ENCODE results near the gene DPYD. TPM values are rescaled to one million over a fixed set of nuclear protein-coding genes. Genes with fewer than 3 reads are reported as not detected.

The DPYD gene
- total RNA-seq, 1 donor: 81.4 TPM

DNA sequence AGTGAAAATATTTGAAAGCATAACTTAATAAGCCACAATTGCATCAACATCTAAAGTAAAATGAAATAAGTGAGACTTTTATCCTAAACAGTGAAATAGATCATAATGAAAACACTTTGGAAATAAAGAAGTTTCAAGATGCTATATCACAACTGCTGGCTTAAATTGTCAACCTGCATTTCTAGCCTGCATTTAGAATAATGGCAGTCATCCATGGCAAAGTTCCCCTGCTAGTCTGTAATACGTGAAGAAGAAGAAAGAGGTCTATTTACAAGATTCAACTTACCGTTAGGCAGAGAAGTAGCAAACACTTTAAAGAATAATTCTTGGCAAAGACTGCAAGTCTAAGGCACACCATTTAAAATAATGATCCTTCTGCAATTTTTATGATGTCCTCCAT lies 133.6 kb downstream of the DPYD start:
- Histone ChIP-seq H3K27me3 (ENCODE audit: insufficient read depth, low read length) (no peaks in the 10 kb centered on the region), H3K79me2 (ENCODE audit: insufficient read depth, low read length) (peaks cover 11% of the 10 kb centered on the region), H3K4me3 (ENCODE audit: insufficient read depth, low read length) (no peak overlapping the region), H2AFZ (ENCODE audit: low read length) (no peak overlapping the region), H4K20me1 (ENCODE audit: insufficient read depth, low read length) (no peaks in the 10 kb centered on the region), H3K4me1 (ENCODE audit: insufficient read depth, low read length) (no peaks in the 10 kb centered on the region), H3K27ac (ENCODE audit: low read depth, low read length) (no peak overlapping the region), H3K9me3 (ENCODE audit: low read depth, low read length) (no peaks in the 10 kb centered on the region), H3K36me3 (ENCODE audit: insufficient read depth, low read length) (no peaks in the 10 kb centered on the region), H3K4me2 (ENCODE audit: insufficient read depth, low read length) (no peak overlapping the region)
- TF ChIP-seq, protein P1, sequence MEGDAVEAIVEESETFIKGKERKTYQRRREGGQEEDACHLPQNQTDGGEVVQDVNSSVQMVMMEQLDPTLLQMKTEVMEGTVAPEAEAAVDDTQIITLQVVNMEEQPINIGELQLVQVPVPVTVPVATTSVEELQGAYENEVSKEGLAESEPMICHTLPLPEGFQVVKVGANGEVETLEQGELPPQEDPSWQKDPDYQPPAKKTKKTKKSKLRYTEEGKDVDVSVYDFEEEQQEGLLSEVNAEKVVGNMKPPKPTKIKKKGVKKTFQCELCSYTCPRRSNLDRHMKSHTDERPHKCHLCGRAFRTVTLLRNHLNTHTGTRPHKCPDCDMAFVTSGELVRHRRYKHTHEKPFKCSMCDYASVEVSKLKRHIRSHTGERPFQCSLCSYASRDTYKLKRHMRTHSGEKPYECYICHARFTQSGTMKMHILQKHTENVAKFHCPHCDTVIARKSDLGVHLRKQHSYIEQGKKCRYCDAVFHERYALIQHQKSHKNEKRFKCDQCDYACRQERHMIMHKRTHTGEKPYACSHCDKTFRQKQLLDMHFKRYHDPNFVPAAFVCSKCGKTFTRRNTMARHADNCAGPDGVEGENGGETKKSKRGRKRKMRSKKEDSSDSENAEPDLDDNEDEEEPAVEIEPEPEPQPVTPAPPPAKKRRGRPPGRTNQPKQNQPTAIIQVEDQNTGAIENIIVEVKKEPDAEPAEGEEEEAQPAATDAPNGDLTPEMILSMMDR (IDR thresholded peaks at IDR 0.05; ENCODE audit: extremely low read depth, low read depth, low read length): no peak
- no peak for DNase-seq (ENCODE audit: insufficient read length, low spot score, missing footprints)

DNA sequence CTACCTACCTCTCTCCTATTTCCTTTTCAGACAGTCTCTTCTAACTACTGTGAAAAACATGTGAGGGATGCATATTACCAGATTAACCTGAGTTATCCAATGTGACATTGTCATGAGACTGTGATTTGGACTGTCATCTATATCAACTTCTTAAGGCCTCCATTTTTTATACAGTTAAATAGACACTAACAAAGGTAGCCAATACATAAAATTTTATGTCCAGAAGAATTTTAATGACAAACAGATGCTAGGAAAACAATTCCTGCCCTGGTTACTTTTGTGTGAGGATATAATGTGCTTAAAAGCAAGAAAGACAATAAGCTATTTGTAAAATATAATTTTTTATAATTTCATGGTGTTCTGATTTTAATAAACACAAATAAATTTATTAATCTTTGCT lies 136.2 kb downstream of the DPYD start:
- H3K27me3 ChIP-seq (ENCODE audit: insufficient read depth, low read length): no peaks in the 10 kb centered on the region

DNA sequence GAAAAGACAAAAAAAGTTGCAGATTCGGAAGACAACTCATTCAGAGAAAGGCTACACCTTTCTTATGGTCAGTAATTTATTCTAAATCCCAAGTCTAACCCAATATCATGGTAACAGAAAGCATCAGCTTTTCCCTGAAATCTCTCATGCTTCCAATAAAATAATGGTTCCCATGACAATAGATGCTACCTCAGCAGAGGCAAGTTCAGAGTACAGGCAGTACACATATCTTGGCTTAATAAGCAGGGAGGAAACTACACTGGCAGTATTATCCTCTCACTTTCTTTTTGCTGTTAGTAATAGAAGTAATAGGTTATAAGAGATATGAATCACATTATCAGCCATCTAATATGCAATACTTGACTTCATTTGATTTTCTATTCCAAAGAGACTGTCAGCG lies 137.1 kb downstream of the DPYD start:
- Histone ChIP-seq H3K27ac (ENCODE audit: low read depth, low read length) (no peak overlapping the region), H3K36me3 (ENCODE audit: insufficient read depth, low read length) (no peaks in the 10 kb centered on the region), H3K4me2 (ENCODE audit: insufficient read depth, low read length) (no peak overlapping the region), H3K27me3 (ENCODE audit: insufficient read depth, low read length) (no peaks in the 10 kb centered on the region), H4K20me1 (ENCODE audit: insufficient read depth, low read length) (no peaks in the 10 kb centered on the region), H3K9me3 (ENCODE audit: low read depth, low read length) (no peaks in the 10 kb centered on the region), H3K4me1 (ENCODE audit: insufficient read depth, low read length) (no peaks in the 10 kb centered on the region), H3K4me3 (ENCODE audit: insufficient read depth, low read length) (no peak overlapping the region), H3K79me2 (ENCODE audit: insufficient read depth, low read length) (peaks cover 9% of the 10 kb centered on the region), H2AFZ (ENCODE audit: low read length) (no peak overlapping the region)
- DNase-seq (ENCODE audit: insufficient read length, low spot score, missing footprints): no peak
- TF ChIP-seq, protein P1 (IDR thresholded peaks at IDR 0.05; ENCODE audit: extremely low read depth, low read depth, low read length): no peak

More for the DNA sequence above, 136.2 kb downstream of the DPYD start:
- Histone ChIP-seq H3K27ac (ENCODE audit: low read depth, low read length) (no peak overlapping the region), H3K4me3 (ENCODE audit: insufficient read depth, low read length) (no peak overlapping the region), H4K20me1 (ENCODE audit: insufficient read depth, low read length) (no peaks in the 10 kb centered on the region), H2AFZ (ENCODE audit: low read length) (no peak overlapping the region), H3K9me3 (ENCODE audit: low read depth, low read length) (no peaks in the 10 kb centered on the region), H3K4me2 (ENCODE audit: insufficient read depth, low read length) (no peak overlapping the region), H3K4me1 (ENCODE audit: insufficient read depth, low read length) (no peaks in the 10 kb centered on the region), H3K36me3 (ENCODE audit: insufficient read depth, low read length) (no peaks in the 10 kb centered on the region), H3K79me2 (ENCODE audit: insufficient read depth, low read length) (peaks cover 9% of the 10 kb centered on the region)
- no peak for DNase-seq (ENCODE audit: insufficient read length, low spot score, missing footprints)
- TF ChIP-seq, protein P1 (IDR thresholded peaks at IDR 0.05; ENCODE audit: extremely low read depth, low read depth, low read length): no peak

DNA sequence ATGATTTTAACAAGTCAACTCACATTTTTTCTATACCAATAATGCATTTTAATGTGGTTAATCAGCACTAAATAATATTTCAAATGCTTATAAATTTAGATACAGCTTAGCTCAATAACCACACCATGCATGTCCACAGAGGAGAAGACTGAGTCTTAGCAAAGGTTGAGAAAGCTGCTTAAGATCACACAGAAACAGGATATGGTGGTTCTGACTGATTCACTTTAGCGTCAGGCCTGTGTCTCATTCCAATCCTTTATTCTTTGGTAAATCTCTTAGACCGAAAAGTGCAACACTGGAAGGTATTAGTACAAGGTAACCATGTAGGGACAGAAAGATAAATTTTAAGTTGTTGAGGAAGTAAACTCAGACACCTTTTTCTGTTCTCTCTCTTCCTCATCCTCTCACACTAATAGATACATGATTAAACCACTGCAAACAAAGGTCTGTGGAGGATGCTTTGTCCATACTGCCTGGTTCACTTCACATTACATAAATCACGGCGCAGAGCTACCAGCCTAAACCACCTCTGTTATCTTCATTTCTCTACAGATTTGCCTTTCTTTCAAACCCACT lies 139.0 kb downstream of the DPYD start:
- H3K79me2 ChIP-seq (ENCODE audit: insufficient read depth, low read length): no peaks in the 10 kb centered on the region
- no peaks in the 10 kb centered on the region for H3K27me3 ChIP-seq (ENCODE audit: insufficient read depth, low read length)
- no peak overlapping the region for H3K4me2 ChIP-seq (ENCODE audit: insufficient read depth, low read length)
- H3K36me3 ChIP-seq (ENCODE audit: insufficient read depth, low read length): no peaks in the 10 kb centered on the region
- no peaks in the 10 kb centered on the region for H3K9me3 ChIP-seq (ENCODE audit: low read depth, low read length)
- no peaks in the 10 kb centered on the region for H3K4me1 ChIP-seq (ENCODE audit: insufficient read depth, low read length)
- DNase-seq (ENCODE audit: insufficient read length, low spot score, missing footprints): no peak
- no peaks in the 10 kb centered on the region for H4K20me1 ChIP-seq (ENCODE audit: insufficient read depth, low read length)
- TF ChIP-seq, protein P1 (IDR thresholded peaks at IDR 0.05; ENCODE audit: extremely low read depth, low read depth, low read length): no peak
- no peak overlapping the region for H2AFZ ChIP-seq (ENCODE audit: low read length)
- no peak overlapping the region for H3K4me3 ChIP-seq (ENCODE audit: insufficient read depth, low read length)
- no peak overlapping the region for H3K27ac ChIP-seq (ENCODE audit: low read depth, low read length)
